Natural killer cell (primary cell): Measurements from ENCODE around the gene TUBA1A. TPM values are rescaled to one million over a fixed set of nuclear protein-coding genes. Genes with fewer than 3 reads are reported as not detected.
A peak's percentile ranks its signal among the peaks of the same experiment; 100 is the strongest.
"Not testable (repeated sequence)": the region's sequence is repeated elsewhere in the genome, so short reads cannot be mapped to it uniquely, and the experiment has no call there.

ENCODE experiments used
- ATAC-seq, 3 donors: fragments of 150-1000 bp in 2 of 3; fragments of 200-7000 bp in 1 of 3; cut with Tn5 transposase; 1 replicate in 1 of 3; 2 replicates in 2 of 3; pipeline ENCODE4 v1.10.0; 2021; ENCODE audit warnings: mild to moderate bottlenecking in 2 of 3, moderate library complexity in 2 of 3
- DNase-seq, 2 donors: peaks; one replicate each; pipeline versions ENCODE4 v3.0.0 to v3.0.0-alpha.2; 2013 to 2021; ENCODE audit warnings: mixed read lengths in 1 of 2
- H3K27ac ChIP-seq: one replicate; pipeline ENCODE4 v1.5.1; 2013; ENCODE audit warnings: mild to moderate bottlenecking, low read length
- H3K27me3 ChIP-seq: one replicate; pipeline ENCODE4 v1.6.1; 2013; ENCODE audit warnings: low read length; ENCODE audit not compliant: control insufficient read depth, insufficient read depth
- H3K36me3 ChIP-seq: one replicate; pipeline ENCODE4 v1.6.1; 2013; ENCODE audit warnings: low read length; ENCODE audit not compliant: control insufficient read depth, insufficient read depth
- H3K4me1 ChIP-seq: one replicate; pipeline ENCODE4 v1.6.1; 2013; ENCODE audit warnings: low read length; ENCODE audit not compliant: control insufficient read depth, insufficient read depth
- H3K4me3 ChIP-seq: one replicate; pipeline ENCODE4 v1.5.1; 2013; ENCODE audit warnings: low read length
- H3K9me3 ChIP-seq: one replicate; pipeline ENCODE4 v1.6.1; 2013; ENCODE audit warnings: low read length; ENCODE audit not compliant: control insufficient read depth, insufficient read depth
- H3K27ac Mint-ChIP-seq, 2 donors: one replicate each; pipeline ENCODE4 v1.8.0; 2022; ENCODE audit warnings: mild to moderate bottlenecking in 2 of 2, mixed read lengths in 2 of 2, moderate library complexity in 1 of 2
- H3K27me3 Mint-ChIP-seq, 2 donors: one replicate each; pipeline ENCODE4 v1.8.0; 2022; ENCODE audit warnings: low read depth in 2 of 2, mixed read lengths in 2 of 2
- H3K36me3 Mint-ChIP-seq: one replicate; pipeline ENCODE4 v1.8.0; 2022; ENCODE audit warnings: mixed read lengths
- H3K4me1 Mint-ChIP-seq, 2 donors: one replicate each; pipeline ENCODE4 v1.8.0; 2022; ENCODE audit warnings: mixed read lengths in 2 of 2
- H3K4me3 Mint-ChIP-seq: one replicate; pipeline ENCODE4 v1.8.0; 2022; ENCODE audit warnings: mild to moderate bottlenecking, moderate library complexity, mixed read lengths
- H3K9me3 Mint-ChIP-seq, 2 donors: one replicate each; pipeline ENCODE4 v1.8.0; 2022; ENCODE audit warnings: mixed read lengths in 2 of 2
- WGBS: methylation state at CpG from one replicate; pipeline ENCODE4 v1.1.7; 2013; ENCODE audit warnings: missing lambda C conversion rate; ENCODE audit not compliant: insufficient coverage; 5-methylcytosine and 5-hydroxymethylcytosine counted together
- intact Hi-C: fragments of 100-400 bp; cut with micrococcal nuclease; formaldehyde crosslinking; loops from one replicate; pipeline ENCODE4 v1.14.2; 2022
- total RNA-seq, 4 donors: library from RNA; stranded (reverse); fragments of 120-200 nt in 1 of 4; gene quantifications; one replicate each; pipeline versions ENCODE4 v1.2.3 to v1.2.4, GENCODE V29; 2013 to 2022
- TF ChIP-seq, protein P1 (sequence below): fragments of 200-600 bp; IDR thresholded peaks from one replicate; pipeline ENCODE4 v1.8.0; 2022; ENCODE audit warnings: antibody characterized with exemption

Gene TUBA1A
- total RNA-seq, 3 donors from 2014 or later (not counting 1 experiment from before 2014, with no cell fraction given), result 129 to 403 (median 182) TPM

DNA sequence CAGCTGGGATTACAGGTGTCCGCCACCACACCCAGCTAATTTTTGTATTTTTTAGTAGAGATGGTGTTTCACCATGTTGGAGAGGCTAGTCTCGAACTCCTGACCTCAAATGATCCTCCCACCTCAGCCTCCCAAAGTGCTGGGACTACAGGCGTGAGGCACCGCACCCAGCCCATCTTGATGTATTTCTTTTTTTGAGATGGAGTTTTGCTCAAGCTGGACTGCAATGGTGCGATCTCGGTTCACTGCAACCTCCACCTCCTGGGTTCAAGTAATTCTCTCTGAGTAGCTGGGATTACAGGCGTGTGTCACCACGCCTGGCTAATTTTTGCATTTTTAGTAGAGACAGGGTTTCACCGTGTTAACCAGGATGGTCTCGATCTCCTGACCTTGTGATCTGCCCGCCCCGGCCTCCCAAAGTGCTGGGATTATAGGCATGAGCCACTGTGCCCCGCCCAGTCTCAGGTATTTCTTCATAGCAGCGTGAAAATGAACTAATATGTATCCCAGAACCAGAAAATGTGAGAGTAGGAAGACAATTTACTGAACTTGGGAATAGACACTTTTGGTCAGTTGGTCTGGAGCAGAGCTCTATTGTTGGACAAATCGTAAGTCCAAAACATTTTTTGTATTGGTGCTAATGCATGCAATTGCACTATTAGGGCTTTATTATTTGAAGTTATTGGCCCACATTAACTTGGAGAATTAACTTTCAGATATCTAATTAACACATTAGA is 5.5 kb downstream of the TUBA1A start:
- peaks cover 11% of the 10 kb centered on the region for H3K36me3 Mint-ChIP-seq

DNA sequence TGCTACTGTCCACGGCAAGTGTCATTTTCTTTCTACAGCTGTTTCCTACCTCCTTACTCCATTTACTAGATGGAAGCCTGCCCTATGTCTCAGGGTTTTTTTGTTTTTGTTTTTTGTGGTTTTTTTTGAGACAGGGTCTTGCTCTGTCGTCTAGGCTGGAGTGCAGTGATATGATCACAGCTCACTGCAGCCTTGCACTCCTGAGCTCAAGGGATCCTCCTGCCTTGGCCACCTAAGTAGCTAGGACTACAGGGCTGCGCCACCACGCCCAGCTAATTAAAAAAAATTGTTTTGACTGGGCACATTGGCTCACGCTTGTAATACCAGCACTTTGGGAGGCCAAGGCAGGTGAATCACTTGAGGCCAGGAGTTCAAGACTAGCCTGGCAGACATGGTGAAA is 14.7 kb downstream of the TUBA1A start:
- Histone ChIP-seq H3K27me3 (no peaks in the 10 kb centered on the region), H3K36me3 (no peaks in the 10 kb centered on the region), H3K9me3 (no peaks in the 10 kb centered on the region), H3K4me1 (no peaks in the 10 kb centered on the region), H3K27ac (no peak overlapping the region), H3K4me3 (no peak overlapping the region)
- Mint-ChIP-seq H3K9me3 (no peaks in the 10 kb centered on the region), H3K27ac (no peak overlapping the region), H3K36me3 (no peaks in the 10 kb centered on the region), H3K4me3 (no peak overlapping the region), H3K4me1 (no peaks in the 10 kb centered on the region), H3K27me3 (no peaks in the 10 kb centered on the region)
- intact Hi-C loops, result no loop called here
- DNase-seq, result no peak
- 55% methylated on average over 5 of the region's 5 CpGs for WGBS
- ATAC-seq, result no peak
- TF ChIP-seq, protein P1, sequence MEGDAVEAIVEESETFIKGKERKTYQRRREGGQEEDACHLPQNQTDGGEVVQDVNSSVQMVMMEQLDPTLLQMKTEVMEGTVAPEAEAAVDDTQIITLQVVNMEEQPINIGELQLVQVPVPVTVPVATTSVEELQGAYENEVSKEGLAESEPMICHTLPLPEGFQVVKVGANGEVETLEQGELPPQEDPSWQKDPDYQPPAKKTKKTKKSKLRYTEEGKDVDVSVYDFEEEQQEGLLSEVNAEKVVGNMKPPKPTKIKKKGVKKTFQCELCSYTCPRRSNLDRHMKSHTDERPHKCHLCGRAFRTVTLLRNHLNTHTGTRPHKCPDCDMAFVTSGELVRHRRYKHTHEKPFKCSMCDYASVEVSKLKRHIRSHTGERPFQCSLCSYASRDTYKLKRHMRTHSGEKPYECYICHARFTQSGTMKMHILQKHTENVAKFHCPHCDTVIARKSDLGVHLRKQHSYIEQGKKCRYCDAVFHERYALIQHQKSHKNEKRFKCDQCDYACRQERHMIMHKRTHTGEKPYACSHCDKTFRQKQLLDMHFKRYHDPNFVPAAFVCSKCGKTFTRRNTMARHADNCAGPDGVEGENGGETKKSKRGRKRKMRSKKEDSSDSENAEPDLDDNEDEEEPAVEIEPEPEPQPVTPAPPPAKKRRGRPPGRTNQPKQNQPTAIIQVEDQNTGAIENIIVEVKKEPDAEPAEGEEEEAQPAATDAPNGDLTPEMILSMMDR, result no peak

More for the DNA sequence above, 5.5 kb downstream of the TUBA1A start:
- H3K9me3 ChIP-seq, H3K27me3 Mint-ChIP-seq, ATAC-seq, H3K27ac ChIP-seq, H3K9me3 Mint-ChIP-seq, H3K27me3 ChIP-seq, DNase-seq, intact Hi-C loops, H3K4me3 ChIP-seq, H3K4me1 ChIP-seq, H3K4me3 Mint-ChIP-seq: not testable (repeated sequence)
- H3K36me3 ChIP-seq, result peaks cover 22% of the 10 kb centered on the region
- Mint-ChIP-seq H3K4me1 (peaks cover 17 to 19% of the 10 kb centered on the region in 2 donors), H3K27ac (peak overlapping the region in 1 of 2 donors; percentile 44)
- 98% methylated on average over 13 of the region's 15 CpGs for WGBS

DNA sequence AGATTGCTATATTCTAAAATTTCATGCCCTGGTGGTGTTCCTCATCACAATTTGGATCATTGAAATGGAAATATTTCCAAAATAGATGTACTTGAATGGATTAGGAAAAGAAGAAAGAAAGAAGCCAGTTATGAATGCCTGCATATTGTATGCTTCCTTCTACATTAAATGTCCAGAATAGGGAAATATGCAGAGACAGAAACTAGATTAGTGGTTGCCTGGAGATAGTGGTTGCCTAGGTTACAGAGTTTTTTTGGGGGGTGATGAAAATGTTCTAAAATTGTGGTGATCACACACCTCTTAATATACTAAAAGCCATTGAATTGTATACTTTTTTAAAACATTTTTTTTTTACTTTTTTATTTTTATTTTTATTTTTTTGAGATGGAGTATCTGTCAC is 18.0 kb downstream of the TUBA1A start:
- Mint-ChIP-seq H3K9me3 (no peaks in the 10 kb centered on the region), H3K4me1 (no peaks in the 10 kb centered on the region), H3K27me3 (no peaks in the 10 kb centered on the region), H3K36me3 (no peaks in the 10 kb centered on the region), H3K4me3 (no peak overlapping the region), H3K27ac (no peak overlapping the region)
- H3K27me3 ChIP-seq, result no peaks in the 10 kb centered on the region
- H3K4me3 ChIP-seq, result no peak overlapping the region
- no peaks in the 10 kb centered on the region for H3K36me3 ChIP-seq
- no peaks in the 10 kb centered on the region for H3K4me1 ChIP-seq
- DNase-seq (no peak), ATAC-seq (no peak)
- H3K9me3 ChIP-seq, result no peaks in the 10 kb centered on the region
- intact Hi-C loops, result no loop called here
- no peak overlapping the region for H3K27ac ChIP-seq
- TF ChIP-seq, protein P1, result no peak

DNA sequence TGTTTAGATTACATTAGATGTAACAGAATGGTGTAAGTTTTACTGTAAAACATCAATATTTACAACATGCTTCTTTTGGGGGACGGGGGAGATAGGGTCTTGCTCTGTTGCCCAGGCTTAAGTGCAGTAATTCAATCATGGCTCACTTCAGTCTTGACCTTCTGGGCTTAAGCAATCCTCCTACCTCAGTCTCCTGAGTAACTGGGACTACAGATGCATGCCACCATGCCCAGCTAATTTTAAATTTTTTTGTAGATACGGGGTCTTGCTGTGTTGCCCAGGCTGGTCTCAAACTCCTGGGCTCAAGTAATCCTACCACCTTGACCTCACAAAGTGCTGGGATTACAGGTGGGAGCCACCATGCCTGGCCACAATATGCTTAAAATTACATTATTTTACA is 23.8 kb downstream of the TUBA1A start:
- no peak overlapping the region for H3K4me3 ChIP-seq
- TF ChIP-seq, protein P1, result no peak
- no peak for DNase-seq
- no peak overlapping the region for H3K27ac ChIP-seq
- 96% methylated on average over 2 of the region's 2 CpGs for WGBS
- no peak for ATAC-seq
- no peaks in the 10 kb centered on the region for H3K27me3 Mint-ChIP-seq
- intact Hi-C loops, result no loop called here
- H3K27me3 ChIP-seq, result no peaks in the 10 kb centered on the region
- no peaks in the 10 kb centered on the region for H3K9me3 Mint-ChIP-seq
- no peaks in the 10 kb centered on the region for H3K36me3 ChIP-seq
- H3K4me3 Mint-ChIP-seq, result no peak overlapping the region
- no peaks in the 10 kb centered on the region for H3K4me1 Mint-ChIP-seq
- no peaks in the 10 kb centered on the region for H3K36me3 Mint-ChIP-seq
- no peak overlapping the region for H3K27ac Mint-ChIP-seq
- H3K9me3 ChIP-seq, result no peaks in the 10 kb centered on the region
- H3K4me1 ChIP-seq, result peaks cover 5% of the 10 kb centered on the region

DNA sequence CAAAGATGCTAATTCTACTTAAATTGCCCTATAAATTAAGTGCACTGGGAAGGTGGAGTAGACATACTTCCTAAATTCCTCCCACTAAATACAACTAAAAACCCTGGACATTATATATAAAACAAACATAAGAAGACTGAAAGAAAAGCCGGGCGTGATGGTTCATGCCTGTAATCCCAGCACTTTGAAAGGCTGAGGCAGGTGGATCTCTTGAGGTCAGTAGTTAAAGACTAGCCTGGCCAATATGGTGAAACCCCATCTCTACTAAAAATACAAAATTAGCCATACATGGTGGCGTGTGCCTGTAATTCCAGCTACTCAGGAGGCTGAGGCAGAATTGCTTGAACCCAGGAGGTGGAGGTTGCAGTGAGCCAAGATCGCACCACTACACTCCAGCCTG is 27.0 kb downstream of the TUBA1A start:
- DNase-seq, H3K27ac Mint-ChIP-seq, H3K4me1 Mint-ChIP-seq, intact Hi-C loops, H3K27me3 Mint-ChIP-seq, H3K4me1 ChIP-seq, H3K36me3 ChIP-seq, H3K9me3 Mint-ChIP-seq, ATAC-seq, H3K27me3 ChIP-seq, H3K4me3 Mint-ChIP-seq, H3K27ac ChIP-seq, H3K4me3 ChIP-seq, H3K36me3 Mint-ChIP-seq, H3K9me3 ChIP-seq: not testable (repeated sequence)
- 96% methylated on average over 2 of the region's 4 CpGs for WGBS
